Mesendoderm (in vitro differentiated cells): ENCODE results near the gene TNS2.

Source experiments
- DNase-seq: peaks from one replicate; pipeline ENCODE4 v3.0.0; 2013
- H2AK5ac ChIP-seq: 2 replicates; pipeline ENCODE4 v1.6.1; 2013; ENCODE audit warnings: low read length, inconsistent platforms
- H2BK120ac ChIP-seq: 2 replicates; pipeline ENCODE4 v1.6.1; 2013; ENCODE audit warnings: low read depth, mild to moderate bottlenecking, low read length, moderate library complexity, mixed read lengths
- H2BK15ac ChIP-seq: replicated peaks from 2 replicates; pipeline ENCODE4 v1.6.1; 2013; ENCODE audit warnings: low read depth, mild to moderate bottlenecking, moderate library complexity
- H2BK5ac ChIP-seq: 2 replicates; pipeline ENCODE4 v1.6.1; 2013; ENCODE audit warnings: low read length, inconsistent platforms
- H3K18ac ChIP-seq: 2 replicates; pipeline ENCODE4 v1.6.1; 2013; ENCODE audit warnings: mild to moderate bottlenecking, low read length, mixed read lengths
- H3K23ac ChIP-seq: one replicate; pipeline ENCODE4 v1.6.1; 2013; ENCODE audit warnings: low read length
- H3K27ac ChIP-seq: 2 replicates; pipeline ENCODE4 v1.5.1; 2013; ENCODE audit warnings: low read depth, mild to moderate bottlenecking, inconsistent platforms, low read length, moderate library complexity
- H3K27me3 ChIP-seq: 2 replicates; pipeline ENCODE4 v1.6.1; 2013; ENCODE audit warnings: low read length, control low read depth, mild to moderate bottlenecking, inconsistent platforms; ENCODE audit not compliant: insufficient read depth, poor library complexity
- H3K36me3 ChIP-seq: 2 replicates; pipeline ENCODE4 v1.6.1; 2013; ENCODE audit warnings: low read length, inconsistent platforms; ENCODE audit not compliant: control insufficient read depth, insufficient read depth
- H3K4ac ChIP-seq: one replicate; pipeline ENCODE4 v1.6.1; 2013; ENCODE audit warnings: low read depth, mild to moderate bottlenecking, low read length, moderate library complexity
- H3K4me1 ChIP-seq: 2 replicates; pipeline ENCODE4 v1.6.1; 2013; ENCODE audit warnings: low read depth, low read length, inconsistent platforms; ENCODE audit not compliant: control insufficient read depth
- H3K4me2 ChIP-seq: 2 replicates; pipeline ENCODE4 v1.6.1; 2013; ENCODE audit warnings: low read length
- H3K4me3 ChIP-seq: 2 replicates; pipeline ENCODE4 v1.5.1; 2013; ENCODE audit warnings: mild to moderate bottlenecking, low read length
- H3K56ac ChIP-seq: one replicate; pipeline ENCODE4 v1.6.1; 2013; ENCODE audit warnings: low read length
- H3K79me1 ChIP-seq: 2 replicates; pipeline ENCODE4 v1.6.1; 2013; ENCODE audit warnings: low read length, inconsistent platforms
- H3K79me2 ChIP-seq: 2 replicates; pipeline ENCODE4 v1.6.1; 2013; ENCODE audit warnings: mild to moderate bottlenecking, low read length; ENCODE audit not compliant: control insufficient read depth, insufficient read depth
- H3K9ac ChIP-seq: 2 replicates; pipeline ENCODE4 v1.6.1; 2013; ENCODE audit warnings: low read length, inconsistent platforms
- H4K5ac ChIP-seq: one replicate; pipeline ENCODE4 v1.6.1; 2013; ENCODE audit warnings: low read length
- H4K8ac ChIP-seq: one replicate; pipeline ENCODE4 v1.6.1; 2013; ENCODE audit warnings: low read depth, mild to moderate bottlenecking, control low read depth, low read length, moderate library complexity
- WGBS: extraction: QIAGEN DNeasy Blood & Tissue Kit; methylation state at CpG from one replicate; pipeline ENCODE4 v1.1.7; 2013; ENCODE audit warnings: low lambda C conversion rate, missing lambda C conversion rate; ENCODE audit not compliant: insufficient coverage; ENCODE audit errors: extremely low coverage; 5-methylcytosine and 5-hydroxymethylcytosine counted together

Gene TNS2

DNA sequence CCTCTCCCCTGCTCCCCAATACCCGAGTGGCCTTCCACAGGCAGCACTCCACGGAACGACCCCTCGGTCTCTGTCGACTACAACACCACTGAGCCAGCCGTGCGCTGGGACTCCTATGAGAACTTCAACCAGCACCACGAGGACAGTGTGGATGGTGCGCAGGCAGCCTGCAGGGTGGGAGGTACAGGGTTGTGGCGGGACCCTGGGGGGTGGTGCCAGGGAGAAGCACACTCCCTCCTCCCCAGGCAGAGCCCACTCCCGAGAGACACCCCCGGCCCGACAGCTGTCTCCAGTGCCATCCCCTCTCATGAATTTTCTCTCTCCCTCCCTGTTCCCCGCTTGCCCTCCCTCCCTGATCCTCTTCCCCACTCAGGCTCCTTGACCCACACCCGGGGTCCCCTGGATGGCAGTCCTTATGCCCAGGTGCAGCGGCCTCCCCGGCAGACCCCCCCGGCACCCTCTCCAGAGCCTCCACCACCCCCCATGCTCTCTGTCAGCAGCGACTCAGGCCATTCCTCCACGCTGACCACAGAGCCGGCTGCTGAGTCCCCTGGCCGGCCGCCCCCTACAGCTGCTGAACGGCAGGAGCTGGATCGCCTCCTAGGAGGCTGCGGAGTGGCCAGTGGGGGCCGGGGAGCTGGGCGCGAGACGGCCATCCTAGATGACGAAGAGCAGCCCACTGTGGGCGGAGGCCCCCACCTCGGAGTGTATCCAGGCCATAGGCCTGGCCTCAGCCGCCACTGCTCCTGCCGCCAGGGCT is 9.0 kb downstream of the TNS2 start:
- no peak overlapping the region for H3K4ac ChIP-seq
- no peak overlapping the region for H3K56ac ChIP-seq
- no peak overlapping the region for H2BK120ac ChIP-seq
- no peak overlapping the region for H4K8ac ChIP-seq
- no peak overlapping the region for H3K9ac ChIP-seq
- H3K18ac ChIP-seq: no peak overlapping the region
- H3K27me3 ChIP-seq: no peaks in the 10 kb centered on the region
- no peak overlapping the region for H2BK15ac ChIP-seq
- peaks cover 1% of the 10 kb centered on the region for H3K36me3 ChIP-seq
- H2BK5ac ChIP-seq: no peak overlapping the region
- no peaks in the 10 kb centered on the region for H3K79me2 ChIP-seq
- H2AK5ac ChIP-seq: no peak overlapping the region
- no peak overlapping the region for H3K23ac ChIP-seq
- DNase-seq: no peak
- no peak overlapping the region for H3K4me3 ChIP-seq
- no peaks in the 10 kb centered on the region for H3K79me1 ChIP-seq
- H3K4me1 ChIP-seq: no peaks in the 10 kb centered on the region
- no peak overlapping the region for H3K27ac ChIP-seq
- no CpG with 5 or more reads among the region's 35 CpGs for WGBS
- H4K5ac ChIP-seq: no peak overlapping the region
- no peak overlapping the region for H3K4me2 ChIP-seq

DNA sequence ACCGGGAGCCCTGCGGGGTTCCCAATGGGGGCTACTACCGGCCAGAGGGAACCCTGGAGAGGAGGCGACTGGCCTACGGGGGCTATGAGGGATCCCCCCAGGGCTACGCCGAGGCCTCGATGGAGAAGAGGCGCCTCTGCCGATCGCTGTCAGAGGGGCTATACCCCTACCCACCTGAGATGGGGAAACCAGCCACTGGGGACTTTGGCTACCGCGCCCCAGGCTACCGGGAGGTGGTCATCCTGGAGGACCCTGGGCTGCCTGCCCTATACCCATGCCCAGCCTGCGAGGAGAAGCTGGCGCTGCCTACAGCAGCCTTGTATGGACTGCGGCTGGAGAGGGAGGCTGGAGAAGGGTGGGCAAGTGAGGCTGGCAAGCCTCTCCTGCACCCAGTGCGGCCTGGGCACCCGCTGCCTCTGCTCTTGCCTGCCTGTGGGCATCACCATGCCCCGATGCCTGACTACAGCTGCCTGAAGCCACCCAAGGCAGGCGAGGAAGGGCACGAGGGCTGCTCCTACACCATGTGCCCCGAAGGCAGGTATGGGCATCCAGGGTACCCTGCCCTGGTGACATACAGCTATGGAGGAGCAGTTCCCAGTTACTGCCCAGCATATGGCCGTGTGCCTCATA is 9.7 kb downstream of the TNS2 start:
- Histone ChIP-seq H4K8ac (no peak overlapping the region), H3K27me3 (no peaks in the 10 kb centered on the region), H2BK5ac (no peak overlapping the region), H3K36me3 (peaks cover 1% of the 10 kb centered on the region), H3K23ac (no peak overlapping the region), H3K9ac (no peak overlapping the region), H3K4me3 (no peak overlapping the region), H3K4ac (no peak overlapping the region), H3K56ac (no peak overlapping the region), H2AK5ac (no peak overlapping the region), H3K79me2 (no peaks in the 10 kb centered on the region), H2BK15ac (no peak overlapping the region), H3K4me2 (no peak overlapping the region), H3K18ac (no peak overlapping the region), H3K27ac (no peak overlapping the region), H3K4me1 (no peaks in the 10 kb centered on the region), H2BK120ac (no peak overlapping the region), H3K79me1 (no peaks in the 10 kb centered on the region), H4K5ac (no peak overlapping the region)
- no CpG with 5 or more reads among the region's 24 CpGs for WGBS
- no peak for DNase-seq

DNA sequence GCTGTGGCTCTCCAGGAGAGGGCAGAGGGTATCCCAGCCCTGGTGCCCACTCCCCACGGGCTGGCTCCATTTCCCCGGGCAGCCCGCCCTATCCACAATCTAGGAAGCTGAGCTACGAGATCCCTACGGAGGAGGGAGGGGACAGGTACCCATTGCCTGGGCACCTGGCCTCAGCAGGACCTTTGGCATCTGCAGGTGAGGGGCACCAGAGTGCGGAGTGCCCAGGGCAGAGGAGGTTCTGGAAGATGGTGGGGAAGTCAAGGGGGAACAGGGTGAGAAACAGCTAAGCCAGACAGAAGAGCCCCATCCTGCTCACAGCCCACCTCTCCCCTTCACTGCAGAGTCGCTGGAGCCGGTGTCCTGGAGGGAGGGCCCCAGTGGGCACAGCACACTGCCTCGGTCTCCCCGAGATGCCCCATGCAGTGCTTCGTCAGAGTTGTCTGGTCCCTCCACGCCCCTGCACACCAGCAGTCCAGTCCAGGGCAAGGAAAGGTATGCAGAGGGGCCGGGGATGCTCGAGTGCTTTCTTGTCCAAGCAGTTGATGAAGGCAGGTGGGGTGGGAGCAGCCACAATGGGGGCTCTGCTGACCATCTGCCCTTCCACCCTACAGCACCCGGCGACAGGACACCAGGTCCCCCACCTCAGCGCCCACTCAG is 10.3 kb downstream of the TNS2 start:
- H3K4me2 ChIP-seq: no peak overlapping the region
- no peak overlapping the region for H3K27ac ChIP-seq
- H4K8ac ChIP-seq: no peak overlapping the region
- H2BK5ac ChIP-seq: no peak overlapping the region
- no peak overlapping the region for H3K4ac ChIP-seq
- H3K56ac ChIP-seq: no peak overlapping the region
- H3K18ac ChIP-seq: no peak overlapping the region
- H3K9ac ChIP-seq: no peak overlapping the region
- no peak overlapping the region for H2AK5ac ChIP-seq
- H3K27me3 ChIP-seq: no peaks in the 10 kb centered on the region
- no peak overlapping the region for H2BK120ac ChIP-seq
- H3K36me3 ChIP-seq: peaks cover 1% of the 10 kb centered on the region
- no CpG with 5 or more reads among the region's 17 CpGs for WGBS
- no peak overlapping the region for H3K4me3 ChIP-seq
- H3K23ac ChIP-seq: no peak overlapping the region
- no peaks in the 10 kb centered on the region for H3K79me2 ChIP-seq
- no peaks in the 10 kb centered on the region for H3K4me1 ChIP-seq
- no peak overlapping the region for H4K5ac ChIP-seq
- no peak for DNase-seq
- H2BK15ac ChIP-seq: no peak overlapping the region
- H3K79me1 ChIP-seq: no peaks in the 10 kb centered on the region

DNA sequence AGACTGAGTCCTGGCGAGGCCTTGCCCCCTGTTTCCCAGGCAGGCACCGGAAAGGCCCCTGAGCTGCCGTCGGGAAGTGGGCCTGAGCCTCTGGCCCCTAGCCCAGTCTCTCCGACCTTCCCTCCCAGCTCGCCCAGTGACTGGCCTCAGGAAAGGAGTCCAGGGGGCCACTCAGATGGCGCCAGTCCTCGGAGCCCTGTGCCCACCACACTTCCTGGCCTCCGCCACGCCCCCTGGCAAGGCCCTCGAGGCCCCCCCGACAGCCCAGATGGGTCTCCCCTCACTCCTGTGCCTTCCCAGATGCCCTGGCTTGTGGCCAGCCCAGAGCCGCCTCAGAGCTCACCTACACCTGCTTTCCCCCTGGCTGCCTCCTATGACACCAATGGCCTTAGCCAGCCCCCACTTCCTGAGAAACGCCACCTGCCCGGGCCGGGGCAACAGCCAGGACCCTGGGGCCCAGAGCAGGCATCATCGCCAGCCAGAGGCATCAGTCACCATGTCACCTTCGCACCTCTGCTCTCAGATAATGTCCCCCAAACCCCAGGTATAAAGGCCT is 10.9 kb downstream of the TNS2 start:
- no peak overlapping the region for H3K4me3 ChIP-seq
- no peak overlapping the region for H4K5ac ChIP-seq
- H3K4me1 ChIP-seq: no peaks in the 10 kb centered on the region
- H2BK5ac ChIP-seq: no peak overlapping the region
- no peaks in the 10 kb centered on the region for H3K79me2 ChIP-seq
- H3K56ac ChIP-seq: no peak overlapping the region
- no peak overlapping the region for H3K23ac ChIP-seq
- H3K36me3 ChIP-seq: peaks cover 1% of the 10 kb centered on the region
- no peak overlapping the region for H2AK5ac ChIP-seq
- H3K27me3 ChIP-seq: no peaks in the 10 kb centered on the region
- no CpG with 5 or more reads among the region's 18 CpGs for WGBS
- no peak overlapping the region for H3K18ac ChIP-seq
- H2BK120ac ChIP-seq: no peak overlapping the region
- DNase-seq: no peak
- no peak overlapping the region for H3K4ac ChIP-seq
- H3K9ac ChIP-seq: no peak overlapping the region
- H2BK15ac ChIP-seq: no peak overlapping the region
- no peaks in the 10 kb centered on the region for H3K79me1 ChIP-seq
- no peak overlapping the region for H4K8ac ChIP-seq
- no peak overlapping the region for H3K27ac ChIP-seq
- H3K4me2 ChIP-seq: no peak overlapping the region

DNA sequence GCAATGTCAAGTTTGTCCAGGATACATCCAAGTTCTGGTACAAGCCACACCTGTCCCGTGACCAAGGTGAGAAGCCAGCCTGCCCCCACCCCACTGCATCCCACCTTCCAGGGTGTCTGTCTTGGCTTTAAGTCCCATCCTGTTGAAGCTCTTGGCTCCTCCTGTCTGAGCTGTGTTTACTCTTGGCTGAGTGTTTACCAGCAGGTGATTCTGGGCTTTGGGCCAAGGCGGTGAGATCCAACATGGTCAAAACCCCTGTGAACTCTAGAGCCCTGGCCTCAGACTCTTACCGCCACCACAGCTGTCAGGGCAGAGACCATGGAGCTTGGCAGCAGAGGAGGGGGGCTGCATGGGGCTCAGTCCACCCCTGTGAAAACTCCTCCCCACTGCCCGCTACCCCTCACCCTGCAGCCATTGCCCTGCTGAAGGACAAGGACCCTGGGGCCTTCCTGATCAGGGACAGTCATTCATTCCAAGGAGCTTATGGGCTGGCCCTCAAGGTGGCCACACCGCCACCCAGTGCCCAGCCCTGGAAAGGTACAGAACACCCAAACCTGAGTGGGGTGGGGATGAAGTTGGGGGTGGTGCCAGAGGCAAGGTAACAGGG is 11.6 kb downstream of the TNS2 start:
- Histone ChIP-seq H3K9ac (no peak overlapping the region), H3K18ac (no peak overlapping the region), H3K23ac (no peak overlapping the region), H3K79me1 (no peaks in the 10 kb centered on the region), H3K4me1 (no peaks in the 10 kb centered on the region), H4K5ac (no peak overlapping the region), H4K8ac (no peak overlapping the region), H3K79me2 (no peaks in the 10 kb centered on the region), H2BK15ac (no peak overlapping the region), H3K4ac (no peak overlapping the region), H3K27ac (no peak overlapping the region), H2BK120ac (no peak overlapping the region), H3K4me2 (no peak overlapping the region), H3K27me3 (no peaks in the 10 kb centered on the region), H2BK5ac (no peak overlapping the region), H3K36me3 (peaks cover 1% of the 10 kb centered on the region), H3K56ac (no peak overlapping the region), H2AK5ac (no peak overlapping the region), H3K4me3 (no peak overlapping the region)
- WGBS: no CpG with 5 or more reads among the region's 5 CpGs
- DNase-seq: peak; percentile 57
